Epidermal melanocyte (primary cell): ENCODE data around the gene TPRX2.
"Not testable (repeated sequence)": the region's sequence is repeated elsewhere in the genome, so short reads cannot be mapped to it uniquely, and the experiment has no call there.

Experiments used
- DNase-seq: peaks from one replicate; pipeline ENCODE4 v3.0.0; 2011; ENCODE audit warnings: low spot score; ENCODE audit not compliant: insufficient read length

TPRX2 gene

GRCh38 chr19:47861630-47862029, 2.6 kb downstream of the TPRX2 start:
- no peak for DNase-seq

DNA sequence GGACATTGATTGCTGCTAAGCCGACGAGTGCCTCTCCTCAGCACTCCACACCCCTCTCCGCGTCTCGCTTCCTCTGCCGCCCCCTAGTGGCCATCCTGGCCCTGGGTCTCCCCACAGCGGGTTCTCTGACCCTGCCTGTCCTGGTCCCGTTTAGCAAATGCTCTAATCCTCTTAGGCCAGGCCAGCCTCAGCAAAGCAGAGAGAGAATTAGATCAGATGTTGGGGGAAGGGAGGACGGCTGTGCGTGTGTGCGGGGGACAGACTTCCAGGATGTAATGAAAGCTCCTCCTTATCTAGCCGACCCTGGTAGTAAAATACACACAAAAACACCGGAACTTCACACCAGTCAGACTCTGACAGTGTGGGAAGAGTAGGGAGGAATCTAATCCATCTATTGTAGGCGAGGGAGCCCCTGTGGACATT, 4.5 kb downstream of the TPRX2 start:
- peak; percentile 91 for DNase-seq

- DNase-seq: no peak
Observed at GRCh38 chr19:47865166-47865565, 6.1 kb downstream of the TPRX2 start.

DNA sequence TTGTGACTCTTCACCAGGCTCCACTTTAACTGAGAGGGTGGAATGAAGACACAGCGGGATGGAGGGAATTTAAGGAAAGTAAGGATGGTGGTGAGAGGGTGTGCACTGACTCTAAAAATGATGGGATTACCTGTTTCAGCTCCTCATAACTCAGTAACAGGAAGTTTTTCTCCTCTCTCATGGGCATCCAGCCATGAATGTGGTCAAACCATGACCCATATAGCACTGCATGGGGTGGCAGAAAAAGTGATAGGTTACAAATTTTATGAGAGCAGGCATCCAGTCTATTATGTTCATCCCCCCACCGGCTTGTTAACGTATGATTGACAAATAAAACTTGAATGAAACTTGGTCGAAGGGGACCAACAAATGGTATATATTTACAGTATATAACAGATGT, 19.9 kb downstream of the TPRX2 start:
- no peak for DNase-seq

- DNase-seq: not testable (repeated sequence)
Observed at GRCh38 chr19:47879385-47879784, 20.4 kb downstream of the TPRX2 start.

DNA sequence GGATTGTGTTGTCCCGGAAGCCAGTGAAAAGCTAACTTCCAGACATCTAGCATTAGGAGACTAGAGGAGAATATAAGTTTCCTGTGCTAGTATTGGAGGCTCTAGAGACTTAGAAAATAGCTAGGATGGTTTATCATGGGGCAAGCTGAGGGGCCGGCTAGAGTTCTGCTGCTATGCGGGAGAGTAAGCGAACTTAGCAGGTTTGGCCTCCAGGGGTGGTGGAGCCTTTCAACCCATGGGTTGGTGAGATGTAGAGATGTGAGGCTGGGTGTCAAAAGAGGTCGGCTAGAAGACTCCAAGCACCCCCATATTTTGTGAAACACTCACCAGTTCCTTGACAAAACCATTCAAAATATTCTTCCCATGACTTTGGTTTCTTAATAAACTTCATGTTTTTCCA, 22.7 kb downstream of the TPRX2 start:
- DNase-seq: no peak

DNA sequence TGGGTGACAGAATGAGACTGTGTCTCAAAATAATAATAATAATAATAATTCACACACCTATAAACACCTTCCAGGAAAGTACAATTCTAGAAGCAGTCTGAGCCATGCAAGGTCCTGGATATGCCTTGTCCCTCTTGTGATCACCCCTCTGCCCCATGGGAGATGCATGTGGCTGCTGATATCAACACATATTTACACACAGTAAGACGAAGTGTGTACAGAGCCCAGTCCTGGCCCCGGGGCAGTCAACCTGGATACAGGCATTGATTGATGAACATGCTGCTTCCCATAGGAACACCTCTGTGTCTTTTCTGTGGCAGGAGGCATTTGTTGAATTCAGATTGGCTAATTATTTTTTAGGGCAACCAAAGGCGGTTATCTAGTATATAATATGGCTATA, 23.9 kb downstream of the TPRX2 start:
- no peak for DNase-seq

DNA sequence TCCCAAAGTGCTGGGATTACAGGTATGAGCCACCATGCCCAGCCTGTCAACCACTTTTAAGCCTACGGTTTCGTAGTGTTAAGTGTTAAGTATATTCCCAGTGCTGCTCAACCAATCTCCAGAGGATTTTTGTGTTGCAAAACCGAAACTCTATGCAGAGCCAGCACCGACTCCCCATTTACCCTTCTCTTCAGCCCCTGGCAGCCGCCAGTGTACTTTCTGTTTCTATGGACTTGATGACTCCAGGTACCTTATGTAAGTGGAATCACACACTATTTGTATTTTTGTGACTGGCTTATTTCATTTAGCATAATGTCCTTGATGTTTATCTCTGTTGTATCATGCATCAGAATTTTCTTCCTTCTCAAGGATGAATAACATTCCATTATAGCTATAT, 26.0 kb downstream of the TPRX2 start:
- no peak for DNase-seq

DNA sequence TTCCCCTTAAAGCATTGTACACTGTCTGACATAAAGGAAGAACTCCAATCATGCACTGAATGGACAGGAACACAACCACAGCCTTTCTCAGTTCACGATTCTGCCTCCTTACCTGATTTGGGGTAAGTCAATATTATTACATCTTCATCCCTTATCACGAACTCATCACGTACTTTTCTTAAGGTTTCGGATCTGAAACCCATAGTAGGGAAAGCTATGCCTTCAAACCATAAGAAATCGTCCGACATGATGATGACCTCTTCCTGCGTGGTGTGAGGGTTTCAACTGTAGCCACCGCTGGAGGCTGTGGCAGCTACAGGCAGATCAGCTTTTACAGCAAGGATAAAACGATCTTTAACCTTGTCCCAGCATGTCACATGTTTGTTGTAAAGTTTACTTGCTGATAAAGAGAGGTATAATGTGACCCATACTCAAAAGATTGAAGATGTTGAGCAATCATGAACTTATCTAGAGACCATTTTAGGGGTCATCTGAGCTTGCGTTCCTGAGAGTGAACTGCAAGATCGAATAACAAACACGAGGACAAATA, 27.1 kb downstream of the TPRX2 start, which contains the start of gene SULT2A1:
Gene SULT2A1, minus strand, starts transcription at position 306 of the 550 bp plus-strand sequence. Its CDS starts 58 bp downstream, at position 248.
- DNase-seq: no peak

DNA sequence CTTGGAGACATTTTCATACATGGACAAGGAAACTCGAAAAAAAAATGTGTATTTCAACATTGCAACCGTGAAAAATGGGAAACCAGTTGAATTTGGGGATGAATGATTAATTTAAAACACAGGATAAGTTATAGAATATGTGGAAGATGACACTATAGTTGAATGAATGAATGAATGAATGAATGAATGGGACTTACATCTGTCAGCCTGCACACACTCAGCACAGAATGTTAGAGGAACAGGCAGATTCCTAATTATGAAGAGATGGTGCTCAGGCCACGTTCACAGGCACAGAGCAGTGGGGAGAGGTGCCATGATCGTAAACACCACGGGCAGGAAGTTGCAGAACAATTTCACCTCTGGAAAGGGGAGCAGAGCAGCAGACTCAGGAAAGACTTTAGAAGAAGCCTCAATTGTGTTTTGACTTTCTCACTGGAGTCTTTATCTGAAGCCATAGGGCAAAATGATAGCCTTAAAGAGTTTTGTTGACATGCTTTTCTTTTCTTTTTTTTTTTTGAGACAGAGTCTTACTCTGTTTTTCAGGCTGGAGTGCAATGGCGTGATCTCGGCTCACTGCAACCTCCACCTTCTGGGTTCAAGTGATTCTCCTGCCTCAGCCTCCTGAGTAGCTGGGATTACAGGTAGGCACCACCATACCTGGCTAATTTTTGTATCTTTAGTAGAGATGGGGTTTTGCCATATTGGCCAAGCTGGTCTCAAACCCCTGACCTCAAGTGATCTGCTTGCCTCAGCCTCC, 32.0 kb downstream of the TPRX2 start:
- DNase-seq: no peak

- no peak for DNase-seq
Observed at GRCh38 chr19:47891622-47891922, 32.5 kb downstream of the TPRX2 start.

- DNase-seq: no peak
Observed at GRCh38 chr19:47891923-47892666, 33.1 kb downstream of the TPRX2 start.

DNA sequence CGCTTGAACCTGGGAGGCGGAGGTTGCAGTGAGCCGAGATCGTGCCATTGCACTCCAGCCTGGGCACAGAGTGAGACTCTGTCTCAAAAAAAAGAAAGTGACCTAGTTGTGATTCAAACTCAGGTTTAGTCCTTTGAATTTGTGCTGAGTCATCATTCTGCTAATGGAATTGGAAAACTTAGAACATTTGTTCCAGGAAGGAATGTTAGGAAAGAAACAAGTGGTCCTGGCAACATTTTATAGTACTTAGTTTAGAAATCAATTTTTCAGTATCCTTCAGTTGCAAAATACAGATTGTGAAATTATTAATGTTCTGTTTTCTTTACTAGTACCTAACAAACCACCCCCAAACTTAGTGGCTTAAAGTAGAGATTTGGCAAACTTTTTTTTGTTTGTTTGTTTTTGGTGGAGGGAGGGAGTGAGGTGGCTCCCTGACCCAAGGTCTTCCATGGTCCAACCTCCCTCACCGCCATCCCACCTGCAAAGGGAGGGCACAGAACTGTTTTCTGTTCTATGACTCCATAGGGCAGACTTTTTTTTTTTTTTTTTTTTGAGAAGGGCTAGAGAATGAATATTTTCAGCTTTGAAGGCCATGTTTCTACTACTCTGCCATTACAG, 36.2 kb downstream of the TPRX2 start:
- no peak for DNase-seq

DNA sequence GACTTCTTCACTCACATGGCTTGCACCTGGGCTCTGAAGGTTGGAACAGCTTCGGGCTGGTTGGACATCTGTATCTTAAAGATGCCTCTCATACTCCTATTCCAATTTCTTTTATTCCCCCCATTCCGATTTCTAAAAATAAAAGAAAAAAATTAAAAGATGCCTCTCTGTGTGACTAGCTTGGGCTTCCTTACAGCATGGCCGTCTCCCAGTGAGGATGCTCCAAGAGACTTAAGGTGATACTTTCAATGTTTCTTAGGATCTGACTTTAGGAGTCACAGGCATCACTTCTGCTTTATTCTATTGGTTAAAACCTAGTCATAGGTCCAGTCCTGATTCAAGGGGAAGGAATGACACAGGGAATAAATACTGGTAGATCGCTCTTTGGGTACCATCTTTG, 37.0 kb downstream of the TPRX2 start:
- no peak for DNase-seq

DNA sequence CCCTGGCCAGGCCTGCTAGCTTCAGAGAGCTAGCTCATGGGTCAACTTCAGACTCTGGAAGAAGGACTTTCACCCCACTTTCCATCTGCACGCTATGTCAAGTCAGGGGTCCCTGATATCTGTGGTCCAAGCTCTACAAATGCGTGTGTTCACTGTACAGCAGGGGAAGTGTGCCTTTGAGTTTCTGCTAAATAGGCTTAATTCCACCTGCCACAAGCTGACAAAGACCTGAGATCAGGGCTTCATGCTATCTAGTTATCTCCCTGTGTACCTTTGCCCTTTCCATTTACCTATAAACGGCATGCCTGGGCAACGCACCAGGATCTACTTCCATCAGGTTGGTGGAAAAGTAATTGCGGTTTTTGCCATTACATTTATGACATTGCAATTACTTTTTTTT, 37.7 kb downstream of the TPRX2 start:
- no peak for DNase-seq

DNA sequence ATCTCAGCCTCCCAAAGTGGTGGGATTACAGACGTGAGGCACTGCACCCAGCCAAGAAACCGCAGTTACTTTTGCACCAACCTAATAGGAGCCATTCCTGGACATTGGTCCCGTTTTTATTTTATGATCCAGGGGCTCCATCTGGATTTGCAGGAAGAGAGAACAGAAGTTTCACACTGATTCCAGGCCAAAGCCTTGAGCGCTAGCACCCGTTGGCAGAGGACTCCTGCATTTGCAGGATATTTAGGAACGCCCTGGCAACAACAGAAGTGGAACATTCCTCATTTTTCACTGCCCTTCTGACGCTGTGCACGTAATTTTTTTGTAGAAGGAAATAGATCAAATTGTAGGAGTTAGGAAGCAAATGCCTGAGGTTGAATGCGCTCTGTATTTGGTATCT, 38.8 kb downstream of the TPRX2 start:
- DNase-seq: no peak

DNA sequence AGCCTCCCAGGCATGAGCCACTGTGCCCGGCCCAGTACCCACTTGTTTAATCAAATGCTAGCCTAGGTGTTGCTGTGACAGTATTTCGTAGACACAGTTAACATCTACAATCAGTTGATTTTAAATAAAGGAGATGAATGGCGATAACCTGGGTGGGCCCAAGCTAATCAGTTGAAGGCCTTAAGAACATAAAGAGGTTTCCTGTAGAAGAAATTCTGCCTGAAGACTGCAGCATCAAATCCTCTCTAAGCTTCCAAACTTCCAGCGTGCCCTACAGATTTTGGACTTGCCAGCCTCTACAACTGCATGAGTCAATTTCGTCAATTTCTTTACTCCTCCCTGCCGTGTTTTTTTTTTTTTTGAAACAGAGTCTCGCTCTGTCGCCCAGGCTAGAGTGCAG, 40.3 kb downstream of the TPRX2 start:
- no peak for DNase-seq

DNA sequence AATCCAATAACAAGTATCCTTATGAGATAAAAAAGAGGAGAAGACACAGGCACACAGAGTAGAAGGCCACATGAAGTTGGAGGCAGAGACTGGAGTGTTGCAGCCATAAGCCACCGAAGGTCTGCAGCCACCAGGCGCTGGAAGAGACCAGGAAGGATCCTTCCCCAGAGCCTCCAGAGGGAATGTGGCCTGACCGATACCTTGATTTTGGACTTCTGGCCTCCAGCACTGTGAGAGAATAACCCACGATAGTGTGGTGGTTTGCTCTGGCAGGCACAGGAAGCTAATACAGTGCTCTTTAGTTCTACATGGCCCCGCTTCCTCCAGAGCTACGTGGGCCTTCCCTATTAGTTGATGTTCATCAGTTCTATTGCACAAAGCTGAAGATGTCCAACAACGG, 42.3 kb downstream of the TPRX2 start:
- DNase-seq: no peak

- DNase-seq: not testable (repeated sequence)
Observed at GRCh38 chr19:47909350-47909749, 50.3 kb downstream of the TPRX2 start.

- DNase-seq: not testable (repeated sequence)
Observed at GRCh38 chr19:47910191-47910590, 51.2 kb downstream of the TPRX2 start.
